SK-N-SH (cell line): ENCODE data around the gene HDLBP. TPM values are rescaled to one million over a fixed set of nuclear protein-coding genes. Genes with fewer than 3 reads are reported as not detected.

Experiments
- CTCF ChIA-PET: fragments of 300-600, 350-600 bp; formaldehyde crosslinking; extraction: SDS; loops from one replicate; lab custom pipeline; 2021; lab: Yijun Ruan, JAX
- POLR2A ChIA-PET: fragments of 350-600 bp; sonication (Branson Sonifier 250); formaldehyde crosslinking; extraction: SDS; loops from one replicate; lab custom pipeline; 2020; ENCODE audit warnings: antibody characterized with exemption, inconsistent platforms; lab: Yijun Ruan, JAX
- DNase-seq: peaks from one replicate; pipeline ENCODE4 v3.0.0; 2012
- H2AFZ ChIP-seq: fragments of 200-600 bp; sonication (generic); 2 replicates; pipeline ENCODE4 v1.8.1; 2016; ENCODE audit warnings: antibody characterized with exemption, mild to moderate bottlenecking, low read depth
- H3F3A ChIP-seq: fragments of 200-600 bp; sonication (generic); replicated peaks from 2 replicates; pipeline ENCODE3; 2016; ENCODE audit warnings: antibody characterized with exemption, mild to moderate bottlenecking; ENCODE audit not compliant: insufficient read depth
- H3K27ac ChIP-seq, 2 experiments: fragments of 200-500 bp in 1 of 2; fragments of 200-600 bp in 1 of 2; sonication (Bioruptor generic) in 1 of 2; sonication (generic), shearing (Covaris generic) in 1 of 2; 2 replicates each; pipeline versions ENCODE4 v1.5.1 to v1.6.1; 2014 to 2016; ENCODE audit warnings: low read depth in 2 of 2, inconsistent platforms in 1 of 2, low read length in 1 of 2, mild to moderate bottlenecking in 1 of 2, mixed read lengths in 1 of 2
- H3K27me3 ChIP-seq: fragments of 200-600 bp; sonication (generic), shearing (Covaris generic); 2 replicates; pipeline ENCODE4 v1.6.1; 2016; ENCODE audit warnings: mixed run types; ENCODE audit not compliant: insufficient read depth
- H3K36me3 ChIP-seq, 2 experiments: fragments of 200-500 bp in 1 of 2; fragments of 200-600 bp in 1 of 2; sonication (Bioruptor generic) in 1 of 2; sonication (generic) in 1 of 2; replicated peaks in 1 of 2; 2 replicates each; pipeline versions ENCODE3 to v1.5.1; 2014 to 2016; ENCODE audit warnings: low read length in 1 of 2, mild to moderate bottlenecking in 1 of 2; ENCODE audit not compliant: insufficient read depth in 2 of 2, control insufficient read depth in 1 of 2
- H3K4me1 ChIP-seq, 2 experiments: fragments of 200-500 bp in 1 of 2; fragments of 200-600 bp in 1 of 2; sonication (Bioruptor generic) in 1 of 2; sonication (generic), shearing (Covaris generic) in 1 of 2; 2 replicates each; pipeline versions ENCODE4 v1.5.1 to v1.6.1; 2014 to 2016; ENCODE audit warnings: low read depth in 1 of 2, low read length in 1 of 2, mixed run types in 1 of 2; ENCODE audit not compliant: insufficient read depth in 2 of 2, control insufficient read depth in 1 of 2
- H3K4me2 ChIP-seq: fragments of 200-600 bp; sonication (generic), shearing (Covaris generic); 2 replicates; pipeline ENCODE4 v1.6.1; 2017; ENCODE audit warnings: mixed run types
- H3K4me3 ChIP-seq, 2 experiments: fragments of 200-500 bp in 1 of 2; fragments of 200-600 bp in 1 of 2; sonication (Bioruptor generic) in 1 of 2; sonication (generic), shearing (Covaris generic) in 1 of 2; 2 replicates each; pipeline versions ENCODE4 v1.5.1 to v1.8.1; 2014 to 2016; ENCODE audit warnings: low read depth in 2 of 2, inconsistent platforms in 1 of 2, low read length in 1 of 2, mild to moderate bottlenecking in 1 of 2, mixed read lengths in 1 of 2, moderate library complexity in 1 of 2
- H3K79me2 ChIP-seq: fragments of 200-600 bp; sonication (generic); 2 replicates; pipeline ENCODE4 v1.8.1; 2017; ENCODE audit warnings: mild to moderate bottlenecking; ENCODE audit not compliant: insufficient read depth
- H3K9ac ChIP-seq: fragments of 200-600 bp; sonication (generic); 2 replicates; pipeline ENCODE4 v1.6.1; 2017; ENCODE audit warnings: mixed run types
- H3K9me2 ChIP-seq: fragments of 200-600 bp; sonication (generic); 2 replicates; pipeline ENCODE4 v1.6.1; 2017; ENCODE audit warnings: mixed run types
- H3K9me3 ChIP-seq: fragments of 200-600 bp; sonication (generic); 2 replicates; pipeline ENCODE4 v1.6.1; 2017; ENCODE audit warnings: mixed run types, mild to moderate bottlenecking, moderate library complexity
- H4K20me1 ChIP-seq: fragments of 200-600 bp; sonication (generic); 2 replicates; pipeline ENCODE4 v1.6.1; 2017; ENCODE audit warnings: mild to moderate bottlenecking, mixed run types; ENCODE audit not compliant: insufficient read depth
- CHD2 ChIP-seq: fragments of 150-350 bp; IDR thresholded peaks from 2 replicates; pipeline ENCODE4 v1.6.1; 2018; ENCODE audit warnings: low read length; ENCODE audit not compliant: partially characterized antibody
- EP300 ChIP-seq, 2 experiments: IDR thresholded peaks; 2 replicates each; pipeline versions ENCODE4 v1.4.0 to v1.6.1; 2012; ENCODE audit warnings: borderline replicate concordance in 1 of 2, low read depth in 1 of 2, low read length in 1 of 2
- FOXJ3 ChIP-seq: sonication (generic); formaldehyde crosslinking; IDR thresholded peaks from 2 replicates; pipeline ENCODE4 v1.5.1; 2020; ENCODE audit warnings: mild to moderate bottlenecking, missing genetic modification reagents
- GATA2 ChIP-seq: sonication (generic); formaldehyde crosslinking; IDR thresholded peaks from 2 replicates; pipeline ENCODE4 v1.5.0; 2020; ENCODE audit warnings: mild to moderate bottlenecking, missing genetic modification reagents
- MEF2A ChIP-seq: IDR thresholded peaks from 2 replicates; pipeline ENCODE4 v1.4.0; 2012; ENCODE audit warnings: low read depth, borderline replicate concordance
- NFIC ChIP-seq: IDR thresholded peaks from 2 replicates; pipeline ENCODE4 v1.4.0; 2012; ENCODE audit warnings: borderline replicate concordance
- POLR2AphosphoS5 ChIP-seq: IDR thresholded peaks from 2 replicates; pipeline ENCODE4 v1.6.1; 2012; ENCODE audit warnings: low read depth, low read length
- RXRA ChIP-seq: IDR thresholded peaks from 2 replicates; pipeline ENCODE4 v1.4.0; 2012; ENCODE audit warnings: low read depth, mild to moderate bottlenecking, borderline replicate concordance
- SMC3 ChIP-seq: IDR thresholded peaks from 2 replicates; pipeline ENCODE4 v1.6.1; 2012; ENCODE audit warnings: low read depth, low read length, improper control_type of control experiment
- TAF1 ChIP-seq: IDR thresholded peaks from 2 replicates; pipeline ENCODE4 v1.6.1; 2012; ENCODE audit warnings: low read depth, mild to moderate bottlenecking, low read length, moderate library complexity, borderline replicate concordance
- TEAD4 ChIP-seq: IDR thresholded peaks from 2 replicates; pipeline ENCODE4 v1.4.0; 2012; ENCODE audit warnings: mild to moderate bottlenecking, borderline replicate concordance; ENCODE audit not compliant: insufficient read depth
- WGBS: methylation state at CpG from one replicate; pipeline ENCODE4 v1.1.6; 2017; ENCODE audit warnings: low lambda C conversion rate; 5-methylcytosine and 5-hydroxymethylcytosine counted together
- polyA plus RNA-seq, 3 experiments: library from polyadenylated mRNA; depleted of rRNA; stranded (reverse); fragments of >200 nt; gene quantifications; 2 replicates each; pipeline ENCODE4 v1.2.3, GENCODE V29; 2012
- TF ChIP-seq, protein P1 (sequence below): IDR thresholded peaks from 2 replicates; pipeline ENCODE4 v1.4.0; 2012; ENCODE audit warnings: low read depth
- TF ChIP-seq, protein P2 (sequence below): fragments of 150-350 bp; IDR thresholded peaks from 2 replicates; pipeline ENCODE4 v1.6.1; 2017; ENCODE audit warnings: antibody characterized with exemption, low read length, low read depth, borderline replicate concordance
- TF ChIP-seq, protein P3 (sequence below): IDR thresholded peaks from 2 replicates; pipeline ENCODE4 v1.4.0; 2012; ENCODE audit warnings: low read depth, borderline replicate concordance
- TF ChIP-seq, protein P4 (sequence below): fragments of 200-600 bp; sonication (generic); IDR thresholded peaks from 2 replicates; pipeline ENCODE4 v1.6.1; 2017; ENCODE audit warnings: antibody characterized with exemption, mild to moderate bottlenecking, moderate library complexity

Gene HDLBP
- polyA plus RNA-seq, 1 of the 3 experiments (the other 2 are of a cell fraction), result 263 TPM

DNA sequence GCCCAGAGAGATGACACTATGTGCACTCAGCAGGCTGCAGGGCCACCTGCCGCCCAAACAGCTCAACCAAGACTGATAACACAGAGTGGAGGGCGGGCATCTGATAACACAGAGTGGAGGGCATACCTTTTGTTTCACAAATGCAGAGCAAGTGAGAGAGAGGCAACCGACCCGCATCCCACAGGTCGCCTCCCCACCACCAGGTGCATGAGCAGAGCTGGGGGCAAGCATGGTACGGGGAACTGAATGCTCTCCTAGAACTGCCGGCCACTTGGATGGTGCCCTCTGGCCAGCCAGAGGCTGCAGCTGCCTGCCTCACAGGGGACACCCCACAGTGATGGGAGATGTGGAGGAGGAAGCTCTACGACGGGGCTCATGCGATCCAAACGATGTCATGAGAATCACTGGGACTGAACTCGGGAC, 77.5 kb downstream of the HDLBP start:
- no peak overlapping the region for H3K4me3 ChIP-seq
- H3K27me3 ChIP-seq, result no peaks in the 10 kb centered on the region
- no peaks in the 10 kb centered on the region for H3K9me3 ChIP-seq
- no peak overlapping the region for H3K4me2 ChIP-seq
- H3K9ac ChIP-seq, result no peak overlapping the region
- H2AFZ ChIP-seq, result no peak overlapping the region
- POLR2A ChIA-PET, result no interaction called here
- CTCF ChIA-PET, result no interaction called here
- no peak overlapping the region for H3K27ac ChIP-seq
- no peaks in the 10 kb centered on the region for H3F3A ChIP-seq
- H3K9me2 ChIP-seq, result no peaks in the 10 kb centered on the region
- peaks cover 40% of the 10 kb centered on the region for H3K79me2 ChIP-seq
- DNase-seq, result no peak
- H4K20me1 ChIP-seq, result peaks cover 48% of the 10 kb centered on the region
- TF ChIP-seq EP300 (IDR thresholded peaks at IDR 0.05; ENCODE audit: borderline replicate concordance in 1 of 2, low read depth in 1 of 2, low read length in 1 of 2) (no peak), TAF1 (no peak), GATA2 (CRISPR knock-in tag) (no peak), MEF2A (no peak), CHD2 (no peak), SMC3 (no peak), POLR2AphosphoS5 (no peak), TEAD4 (no peak), FOXJ3 (CRISPR knock-in tag) (no peak), NFIC (no peak), RXRA (no peak)
- TF ChIP-seq, protein P1, sequence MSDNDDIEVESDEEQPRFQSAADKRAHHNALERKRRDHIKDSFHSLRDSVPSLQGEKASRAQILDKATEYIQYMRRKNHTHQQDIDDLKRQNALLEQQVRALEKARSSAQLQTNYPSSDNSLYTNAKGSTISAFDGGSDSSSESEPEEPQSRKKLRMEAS, result no peak
- TF ChIP-seq, protein P2, sequence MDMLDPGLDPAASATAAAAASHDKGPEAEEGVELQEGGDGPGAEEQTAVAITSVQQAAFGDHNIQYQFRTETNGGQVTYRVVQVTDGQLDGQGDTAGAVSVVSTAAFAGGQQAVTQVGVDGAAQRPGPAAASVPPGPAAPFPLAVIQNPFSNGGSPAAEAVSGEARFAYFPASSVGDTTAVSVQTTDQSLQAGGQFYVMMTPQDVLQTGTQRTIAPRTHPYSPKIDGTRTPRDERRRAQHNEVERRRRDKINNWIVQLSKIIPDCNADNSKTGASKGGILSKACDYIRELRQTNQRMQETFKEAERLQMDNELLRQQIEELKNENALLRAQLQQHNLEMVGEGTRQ, result no peak
- TF ChIP-seq, protein P3, sequence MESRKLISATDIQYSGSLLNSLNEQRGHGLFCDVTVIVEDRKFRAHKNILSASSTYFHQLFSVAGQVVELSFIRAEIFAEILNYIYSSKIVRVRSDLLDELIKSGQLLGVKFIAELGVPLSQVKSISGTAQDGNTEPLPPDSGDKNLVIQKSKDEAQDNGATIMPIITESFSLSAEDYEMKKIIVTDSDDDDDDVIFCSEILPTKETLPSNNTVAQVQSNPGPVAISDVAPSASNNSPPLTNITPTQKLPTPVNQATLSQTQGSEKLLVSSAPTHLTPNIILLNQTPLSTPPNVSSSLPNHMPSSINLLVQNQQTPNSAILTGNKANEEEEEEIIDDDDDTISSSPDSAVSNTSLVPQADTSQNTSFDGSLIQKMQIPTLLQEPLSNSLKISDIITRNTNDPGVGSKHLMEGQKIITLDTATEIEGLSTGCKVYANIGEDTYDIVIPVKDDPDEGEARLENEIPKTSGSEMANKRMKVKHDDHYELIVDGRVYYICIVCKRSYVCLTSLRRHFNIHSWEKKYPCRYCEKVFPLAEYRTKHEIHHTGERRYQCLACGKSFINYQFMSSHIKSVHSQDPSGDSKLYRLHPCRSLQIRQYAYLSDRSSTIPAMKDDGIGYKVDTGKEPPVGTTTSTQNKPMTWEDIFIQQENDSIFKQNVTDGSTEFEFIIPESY, result no peak
- TF ChIP-seq, protein P4, sequence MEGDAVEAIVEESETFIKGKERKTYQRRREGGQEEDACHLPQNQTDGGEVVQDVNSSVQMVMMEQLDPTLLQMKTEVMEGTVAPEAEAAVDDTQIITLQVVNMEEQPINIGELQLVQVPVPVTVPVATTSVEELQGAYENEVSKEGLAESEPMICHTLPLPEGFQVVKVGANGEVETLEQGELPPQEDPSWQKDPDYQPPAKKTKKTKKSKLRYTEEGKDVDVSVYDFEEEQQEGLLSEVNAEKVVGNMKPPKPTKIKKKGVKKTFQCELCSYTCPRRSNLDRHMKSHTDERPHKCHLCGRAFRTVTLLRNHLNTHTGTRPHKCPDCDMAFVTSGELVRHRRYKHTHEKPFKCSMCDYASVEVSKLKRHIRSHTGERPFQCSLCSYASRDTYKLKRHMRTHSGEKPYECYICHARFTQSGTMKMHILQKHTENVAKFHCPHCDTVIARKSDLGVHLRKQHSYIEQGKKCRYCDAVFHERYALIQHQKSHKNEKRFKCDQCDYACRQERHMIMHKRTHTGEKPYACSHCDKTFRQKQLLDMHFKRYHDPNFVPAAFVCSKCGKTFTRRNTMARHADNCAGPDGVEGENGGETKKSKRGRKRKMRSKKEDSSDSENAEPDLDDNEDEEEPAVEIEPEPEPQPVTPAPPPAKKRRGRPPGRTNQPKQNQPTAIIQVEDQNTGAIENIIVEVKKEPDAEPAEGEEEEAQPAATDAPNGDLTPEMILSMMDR, result no peak
- no peaks in the 10 kb centered on the region for H3K4me1 ChIP-seq
- peaks cover 71 to 95% of the 10 kb centered on the region in 2 experiments for H3K36me3 ChIP-seq
- WGBS, result 99% methylated on average over 8 of the region's 12 CpGs
